Kidney (tissue), 14 donors: ENCODE data around the gene ATXN10. TPM values are rescaled to one million over a fixed set of nuclear protein-coding genes. Genes with fewer than 3 reads are reported as not detected.

Experiments
- DNase-seq, 5 donors: peaks; one replicate each; pipeline ENCODE4 v3.0.0-alpha.2; 2013 to 2020
- FAIRE-seq: peaks from 2 replicates; lab custom pipeline; 2012; peaks lifted over from hg19 to GRCh38; lab: Jason Lieb, UNC
- H3K27ac ChIP-seq, 2 donors: one replicate each; pipeline ENCODE4 v1.7.0; 2013; ENCODE audit warnings: low read depth in 2 of 2, low read length in 2 of 2, inconsistent platforms in 1 of 2
- H3K27me3 ChIP-seq: one replicate; pipeline ENCODE4 v1.7.1; 2013; ENCODE audit warnings: low read length, inconsistent platforms; ENCODE audit not compliant: control insufficient read depth, insufficient read depth
- H3K36me3 ChIP-seq, 3 donors: one replicate each; pipeline versions ENCODE4 v1.7.0 to v1.7.1; 2013; ENCODE audit warnings: low read length in 3 of 3, control low read depth in 1 of 3, inconsistent platforms in 1 of 3; ENCODE audit not compliant: insufficient read depth in 3 of 3, control insufficient read depth in 2 of 3
- H3K4me1 ChIP-seq, 3 donors: one replicate each; pipeline versions ENCODE4 v1.7.0 to v1.7.1; 2013; ENCODE audit warnings: low read length in 3 of 3, inconsistent platforms in 1 of 3, low read depth in 1 of 3; ENCODE audit not compliant: control insufficient read depth in 2 of 3, insufficient read depth in 2 of 3
- H3K4me3 ChIP-seq, 3 donors: one replicate each; pipeline versions ENCODE4 v1.7.0 to v1.8.1; 2013; ENCODE audit warnings: low read length in 3 of 3, control low read depth in 1 of 3, inconsistent platforms in 1 of 3
- H3K9ac ChIP-seq, 3 donors: one replicate each; pipeline versions ENCODE4 v1.7.0 to v1.7.1; 2013; ENCODE audit warnings: low read length in 3 of 3, control low read depth in 1 of 3, inconsistent platforms in 1 of 3
- H3K9me3 ChIP-seq, 3 donors: one replicate each; pipeline versions ENCODE4 v1.7.0 to v1.7.1; 2013; ENCODE audit warnings: low read length in 3 of 3, control low read depth in 1 of 3, inconsistent platforms in 1 of 3; ENCODE audit not compliant: control insufficient read depth in 2 of 3, insufficient read depth in 1 of 3
- intact Hi-C: fragments of 100-400 bp; cut with DNase I; formaldehyde crosslinking; loops from one replicate; pipeline ENCODE4 v1.11.1; 2022
- polyA plus RNA-seq: library from polyadenylated mRNA; stranded (reverse); fragments of 350-450 nt; fragmentation: Illumina TruSeq; extraction: RNeasy Lipid Tissue Mini Kit (QIAGEN cat#74804); gene quantifications from one replicate; pipeline ENCODE4 v1.2.3, GENCODE V29; 2014; ENCODE audit warnings: low read depth, low replicate concordance; ENCODE audit not compliant: insufficient read depth
- total RNA-seq: library from RNA; stranded (reverse); fragmentation: NEBNext Ultra II Directional; extraction: Animal tissue kit (Norgen Biotek cat#: 25700); gene quantifications from one replicate; pipeline ENCODE4 v1.2.1, GENCODE V29; 2021
- TF ChIP-seq, protein P1 (sequence below): IDR thresholded peaks from 3 replicates; pipeline ENCODE4 v1.5.1; 2012; ENCODE audit warnings: mild to moderate bottlenecking, moderate library complexity, borderline replicate concordance; ENCODE audit not compliant: insufficient read depth; ENCODE audit errors: extremely low read depth
- donor health status: control.
- donor health status: control.
- donor health status: control.
- donor health status: control.
- donor health status: control.
- donor health status: DM: yes; HTN: yes; CAD: no.
- donor health status: Normal renal cell carcinoma (clear cell type).

The ATXN10 gene
- total and polyA plus RNA-seq, 2 donors from 2014 or later = 121 to 142 TPM

DNA sequence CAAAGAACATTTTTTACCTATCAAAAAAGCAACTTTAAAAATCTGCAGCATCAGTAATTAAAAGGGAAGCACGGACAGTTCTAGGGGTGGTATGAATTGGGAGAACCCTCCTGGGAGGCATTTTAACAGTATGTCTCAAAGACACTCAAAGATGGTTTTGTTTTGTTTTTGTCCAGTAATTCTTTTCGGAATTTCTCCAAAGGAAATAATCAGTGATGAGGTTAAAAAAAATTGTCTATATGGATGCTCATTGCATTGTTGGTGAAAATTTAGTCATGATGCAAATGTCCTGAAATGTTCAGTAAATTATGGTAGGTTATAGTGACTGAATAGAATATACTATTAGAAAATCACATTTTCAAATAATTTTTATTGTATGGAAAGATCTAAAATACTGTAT, 115.1 kb downstream of the ATXN10 start:
- TF ChIP-seq, protein P1, sequence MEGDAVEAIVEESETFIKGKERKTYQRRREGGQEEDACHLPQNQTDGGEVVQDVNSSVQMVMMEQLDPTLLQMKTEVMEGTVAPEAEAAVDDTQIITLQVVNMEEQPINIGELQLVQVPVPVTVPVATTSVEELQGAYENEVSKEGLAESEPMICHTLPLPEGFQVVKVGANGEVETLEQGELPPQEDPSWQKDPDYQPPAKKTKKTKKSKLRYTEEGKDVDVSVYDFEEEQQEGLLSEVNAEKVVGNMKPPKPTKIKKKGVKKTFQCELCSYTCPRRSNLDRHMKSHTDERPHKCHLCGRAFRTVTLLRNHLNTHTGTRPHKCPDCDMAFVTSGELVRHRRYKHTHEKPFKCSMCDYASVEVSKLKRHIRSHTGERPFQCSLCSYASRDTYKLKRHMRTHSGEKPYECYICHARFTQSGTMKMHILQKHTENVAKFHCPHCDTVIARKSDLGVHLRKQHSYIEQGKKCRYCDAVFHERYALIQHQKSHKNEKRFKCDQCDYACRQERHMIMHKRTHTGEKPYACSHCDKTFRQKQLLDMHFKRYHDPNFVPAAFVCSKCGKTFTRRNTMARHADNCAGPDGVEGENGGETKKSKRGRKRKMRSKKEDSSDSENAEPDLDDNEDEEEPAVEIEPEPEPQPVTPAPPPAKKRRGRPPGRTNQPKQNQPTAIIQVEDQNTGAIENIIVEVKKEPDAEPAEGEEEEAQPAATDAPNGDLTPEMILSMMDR = no peak
- Histone ChIP-seq H3K4me3 (no peak overlapping the region), H3K27ac (no peak overlapping the region), H3K4me1 (peaks cover 3 to 8% (median 6%) of the 10 kb centered on the region in 3 donors), H3K36me3 (no peaks in the 10 kb centered on the region), H3K27me3 (no peaks in the 10 kb centered on the region), H3K9me3 (no peaks in the 10 kb centered on the region), H3K9ac (no peak overlapping the region)
- FAIRE-seq = no peak
- intact Hi-C loops = no loop called here
- DNase-seq = no peak

DNA sequence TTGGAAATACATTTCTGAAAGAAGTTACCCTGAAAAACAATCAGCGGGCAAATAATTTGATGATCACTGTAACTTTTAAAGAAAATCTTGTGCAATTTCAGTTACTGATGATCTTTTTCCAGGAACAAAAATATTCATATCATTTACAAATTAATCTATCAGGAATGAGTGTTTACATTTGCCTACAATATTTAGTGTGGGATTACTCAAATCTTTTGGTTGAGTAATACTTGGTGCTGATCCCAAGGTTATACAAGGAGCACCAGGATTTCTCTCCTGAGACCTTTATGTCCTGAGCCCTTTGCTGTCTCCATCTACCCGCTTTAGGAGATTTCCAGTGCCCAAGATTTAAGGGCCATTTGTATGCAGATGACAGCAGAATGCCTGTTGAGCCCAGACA, 116.1 kb downstream of the ATXN10 start:
- TF ChIP-seq, protein P1 = no peak
- no peak overlapping the region for H3K4me3 ChIP-seq
- H3K9ac ChIP-seq = no peak overlapping the region
- no peaks in the 10 kb centered on the region for H3K27me3 ChIP-seq
- peaks cover 3 to 8% (median 6%) of the 10 kb centered on the region in 3 donors for H3K4me1 ChIP-seq
- H3K36me3 ChIP-seq = no peaks in the 10 kb centered on the region
- intact Hi-C loops = no loop called here
- H3K27ac ChIP-seq = no peak overlapping the region
- no peaks in the 10 kb centered on the region for H3K9me3 ChIP-seq
- FAIRE-seq (no peak), DNase-seq (no peak)

DNA sequence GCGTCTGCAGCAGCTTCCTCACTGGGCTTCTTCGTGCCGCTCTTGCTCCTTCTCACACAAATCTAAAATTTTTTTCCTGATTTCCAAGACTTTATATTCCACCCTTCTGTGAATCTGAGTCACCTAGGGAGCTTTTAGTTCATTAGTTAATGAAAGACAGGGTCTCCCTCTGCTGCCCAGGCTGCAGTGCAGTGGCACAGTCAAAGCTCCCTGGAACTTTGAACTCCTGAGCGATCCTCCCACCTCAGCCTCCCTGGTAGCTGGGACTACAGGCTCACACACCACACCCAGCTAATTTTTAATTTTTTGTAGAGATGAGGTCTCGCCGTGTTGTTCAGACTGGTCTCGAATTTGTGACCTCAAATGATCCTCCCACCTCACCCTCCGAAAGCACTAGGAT, 116.9 kb downstream of the ATXN10 start:
- Histone ChIP-seq H3K36me3 (no peaks in the 10 kb centered on the region), H3K27me3 (no peaks in the 10 kb centered on the region), H3K4me3 (no peak overlapping the region), H3K9ac (no peak overlapping the region), H3K4me1 (peaks cover 3 to 8% (median 6%) of the 10 kb centered on the region in 3 donors), H3K27ac (no peak overlapping the region), H3K9me3 (no peaks in the 10 kb centered on the region)
- FAIRE-seq (no peak), DNase-seq (no peak)
- TF ChIP-seq, protein P1 = no peak
- intact Hi-C loops = no loop called here

DNA sequence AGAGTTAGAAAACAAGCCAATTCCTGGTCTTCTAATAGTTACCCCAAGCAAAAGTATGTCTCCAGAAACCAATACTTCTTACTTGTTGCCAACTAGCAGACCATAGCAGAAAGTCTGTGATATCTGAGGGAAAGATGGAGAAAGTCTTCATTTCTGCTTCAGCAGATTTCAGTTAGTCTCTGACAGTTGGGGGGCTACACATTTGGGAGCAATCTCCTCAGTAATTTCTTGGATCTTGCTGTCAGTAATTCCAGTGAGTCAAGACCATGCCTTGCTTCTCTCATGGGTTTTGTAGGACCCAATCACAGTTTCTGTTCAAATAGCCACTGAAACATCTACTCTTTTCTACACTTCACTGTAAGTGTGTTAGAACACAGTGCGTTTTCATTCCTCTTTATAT, 118.8 kb downstream of the ATXN10 start:
- Histone ChIP-seq H3K4me3 (no peak overlapping the region), H3K27ac (no peak overlapping the region), H3K9me3 (peaks cover 0 to 3% (median 0%) of the 10 kb centered on the region in 3 donors), H3K4me1 (peaks cover 0 to 8% (median 3%) of the 10 kb centered on the region in 3 donors), H3K36me3 (no peaks in the 10 kb centered on the region), H3K27me3 (no peaks in the 10 kb centered on the region), H3K9ac (no peak overlapping the region)
- intact Hi-C loops = no loop called here
- DNase-seq (no peak), FAIRE-seq (no peak)
- TF ChIP-seq, protein P1 = no peak
